Esophagus squamous epithelium (tissue), 5 donors: ENCODE measurements around the gene SLC7A6OS. TPM values are rescaled to one million over a fixed set of nuclear protein-coding genes. Genes with fewer than 3 reads are reported as not detected.

ENCODE experiments used
- DNase-seq: peaks from one replicate; lab custom pipeline; 2025; lab: John Stamatoyannopoulos, UW
- H3K27ac ChIP-seq, 4 donors: fragments of 200-600 bp; sonication (generic); one replicate each; pipeline ENCODE4 v1.5.1; 2016 to 2019; ENCODE audit warnings: mild to moderate bottlenecking in 1 of 4
- H3K27me3 ChIP-seq, 4 donors: fragments of 200-600 bp; sonication (generic); 1 replicate in 3 of 4; 2 replicates in 1 of 4; pipeline versions ENCODE4 v1.5.1 to v1.6.0; 2017 to 2021; ENCODE audit warnings: antibody characterized with exemption in 1 of 4
- H3K36me3 ChIP-seq, 3 donors: fragments of 200-600 bp; sonication (generic); one replicate each; pipeline ENCODE4 v1.5.1; 2016 to 2019
- H3K4me1 ChIP-seq, 3 donors: fragments of 200-600 bp; sonication (generic); one replicate each; pipeline ENCODE4 v1.5.1; 2017 to 2019
- H3K4me3 ChIP-seq, 4 donors: fragments of 200-600 bp; sonication (generic); 1 replicate in 3 of 4; 2 replicates in 1 of 4; pipeline ENCODE4 v1.5.1; 2016 to 2019; ENCODE audit warnings: mild to moderate bottlenecking in 2 of 4, moderate library complexity in 1 of 4
- H3K9me3 ChIP-seq, 3 donors: fragments of 200-600 bp; sonication (generic); one replicate each; pipeline ENCODE4 v1.5.1; 2016 to 2019
- CTCF ChIP-seq, 6 experiments: fragments of 450-650 bp in 4 of 6; fragments of 200-600 bp in 2 of 6; sonication (generic) in 2 of 6; IDR thresholded peaks; one replicate each; pipeline ENCODE4 v1.5.1; 2016 to 2019; ENCODE audit warnings: antibody characterized with exemption in 6 of 6, mild to moderate bottlenecking in 4 of 6, moderate library complexity in 4 of 6
- POLR2A ChIP-seq, 4 donors: fragments of 450-650 bp; IDR thresholded peaks; one replicate each; pipeline ENCODE4 v1.6.1; 2017; ENCODE audit warnings: antibody characterized with exemption in 4 of 4, mild to moderate bottlenecking in 4 of 4, moderate library complexity in 3 of 4
- WGBS, 2 donors: methylation state at CpG; one replicate each; pipeline ENCODE4 v1.1.5; 2018; 5-methylcytosine and 5-hydroxymethylcytosine counted together
- intact Hi-C: fragments of 100-400 bp; cut with DNase I; formaldehyde crosslinking; loops from one replicate; pipeline ENCODE4 v1.15.0; 2022
- total RNA-seq, 4 donors: library from RNA; depleted of rRNA; stranded (reverse); fragments of >200 nt; gene quantifications; one replicate each; pipeline ENCODE4 v1.1.0, GENCODE V29; 2016
- donor health status: DM: yes; HTN: yes; CAD: no.

SLC7A6OS gene
- total RNA-seq, 4 donors from 2014 or later, result 4.5 to 16.2 (median 6.7) TPM

DNA sequence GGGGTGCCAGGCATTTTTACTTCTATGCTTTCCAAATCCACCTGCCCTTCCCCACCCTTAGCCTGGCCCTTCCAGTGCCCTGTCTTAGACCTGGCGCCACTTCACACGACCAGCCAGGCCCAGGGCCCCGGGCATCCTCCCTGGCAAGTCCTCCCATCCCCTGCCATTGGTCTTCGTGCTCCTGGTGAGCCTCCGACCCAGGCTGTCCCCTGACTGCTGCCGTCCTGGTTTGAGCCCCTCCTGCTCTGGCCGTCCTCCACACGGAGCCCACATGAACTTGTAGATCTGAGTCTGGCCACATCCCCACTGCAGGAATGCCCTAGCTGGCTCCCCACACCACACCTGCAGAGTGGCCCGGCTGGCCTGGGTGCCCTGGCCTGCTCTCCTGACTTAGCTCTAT is 44.1 kb upstream of the SLC7A6OS start:
- TF ChIP-seq POLR2A (IDR thresholded peaks at IDR 0.05), result no peak
- no peak for TF ChIP-seq CTCF (IDR thresholded peaks at IDR 0.05)
- whole genome bisulfite sequencing, 2 donors, result 91 to 96% methylated on average over 5 to 9 of the region's 9 CpGs
- H3K4me3 ChIP-seq, result no peak overlapping the region
- peaks cover 0 to 31% (median 0%) of the 10 kb centered on the region in 3 donors for H3K4me1 ChIP-seq
- H3K36me3 ChIP-seq, result peaks cover 16 to 98% (median 26%) of the 10 kb centered on the region in 3 donors
- no peaks in the 10 kb centered on the region for H3K9me3 ChIP-seq
- intact Hi-C loops, result loop anchor here (10.0 kb wide), 1 partner anchor 60 kb away; no protein-coding TSS in a partner anchor
- DNase-seq, result no peak
- H3K27ac ChIP-seq, result no peak overlapping the region
- H3K27me3 ChIP-seq, result no peaks in the 10 kb centered on the region

GRCh38 chr16:68353366-68353765 is 42.6 kb upstream of the SLC7A6OS start:
- peaks cover 16 to 99% (median 34%) of the 10 kb centered on the region in 3 donors for H3K36me3 ChIP-seq
- H3K27ac ChIP-seq, result no peak overlapping the region
- DNase-seq, result no peak
- 60 to 96% methylated on average over 1 to 8 of the region's 13 CpGs for WGBS, 2 donors
- H3K9me3 ChIP-seq, result no peaks in the 10 kb centered on the region
- H3K27me3 ChIP-seq, result no peaks in the 10 kb centered on the region
- peaks cover 0 to 23% (median 0%) of the 10 kb centered on the region in 3 donors for H3K4me1 ChIP-seq
- intact Hi-C loops, result loop anchor here (10.0 kb wide), 1 partner anchor 59 kb away; no protein-coding TSS in a partner anchor
- TF ChIP-seq CTCF (IDR thresholded peaks at IDR 0.05), result no peak
- no peak for TF ChIP-seq POLR2A (IDR thresholded peaks at IDR 0.05)
- no peak overlapping the region for H3K4me3 ChIP-seq

DNA sequence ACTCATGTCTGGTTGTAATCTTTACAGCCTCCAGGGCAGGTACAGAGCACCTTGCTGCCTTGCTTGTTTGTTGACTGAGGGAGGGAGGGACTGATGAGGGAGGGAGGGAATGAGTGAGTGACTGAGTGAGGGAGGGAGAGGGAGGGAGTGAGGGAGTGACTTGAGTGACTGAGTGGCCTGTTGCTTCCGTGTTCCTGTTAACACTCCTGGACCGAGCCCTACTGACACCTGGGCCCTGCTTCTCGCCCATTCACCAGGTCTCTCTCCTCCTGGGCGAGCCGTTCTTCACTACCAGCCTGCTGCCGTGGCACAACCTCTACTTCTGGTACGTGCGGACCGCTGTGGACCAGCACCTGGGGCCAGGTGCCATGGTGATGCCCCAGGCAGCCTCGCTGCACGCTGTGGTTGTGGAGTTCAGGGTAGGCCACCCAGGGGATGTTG is 41.3 kb upstream of the SLC7A6OS start:
- intact Hi-C loops, result loop anchor here (10.0 kb wide), 1 partner anchor 57 kb away; no protein-coding TSS in a partner anchor
- TF ChIP-seq CTCF (IDR thresholded peaks at IDR 0.05) (no peak), POLR2A (IDR thresholded peaks at IDR 0.05) (no peak)
- WGBS, 2 donors, result 85 to 95% methylated on average over 8 to 10 of the region's 11 CpGs
- peaks cover 14 to 100% (median 34%) of the 10 kb centered on the region in 3 donors for H3K36me3 ChIP-seq
- H3K4me1 ChIP-seq, result peaks cover 0 to 14% (median 0%) of the 10 kb centered on the region in 3 donors
- no peak overlapping the region for H3K27ac ChIP-seq
- H3K9me3 ChIP-seq, result no peaks in the 10 kb centered on the region
- no peak for DNase-seq
- no peak overlapping the region for H3K4me3 ChIP-seq
- no peaks in the 10 kb centered on the region for H3K27me3 ChIP-seq

- WGBS, 2 donors, result 81 to 82% methylated on average over 9 to 10 of the region's 11 CpGs
- Histone ChIP-seq H3K4me1 (peaks cover 0 to 10% (median 0%) of the 10 kb centered on the region in 3 donors), H3K4me3 (no peak overlapping the region), H3K27ac (no peak overlapping the region), H3K27me3 (no peaks in the 10 kb centered on the region), H3K9me3 (no peaks in the 10 kb centered on the region), H3K36me3 (peaks cover 10 to 100% (median 34%) of the 10 kb centered on the region in 3 donors)
- no peak for TF ChIP-seq POLR2A (IDR thresholded peaks at IDR 0.05)
- no peak for TF ChIP-seq CTCF (IDR thresholded peaks at IDR 0.05)
- no peak for DNase-seq
- intact Hi-C loops, result loop anchor here (10.0 kb wide), 1 partner anchor 57 kb away; no protein-coding TSS in a partner anchor
These were observed 40.7 kb upstream of the SLC7A6OS start for GRCh38 chr16:68351463-68351862.

DNA sequence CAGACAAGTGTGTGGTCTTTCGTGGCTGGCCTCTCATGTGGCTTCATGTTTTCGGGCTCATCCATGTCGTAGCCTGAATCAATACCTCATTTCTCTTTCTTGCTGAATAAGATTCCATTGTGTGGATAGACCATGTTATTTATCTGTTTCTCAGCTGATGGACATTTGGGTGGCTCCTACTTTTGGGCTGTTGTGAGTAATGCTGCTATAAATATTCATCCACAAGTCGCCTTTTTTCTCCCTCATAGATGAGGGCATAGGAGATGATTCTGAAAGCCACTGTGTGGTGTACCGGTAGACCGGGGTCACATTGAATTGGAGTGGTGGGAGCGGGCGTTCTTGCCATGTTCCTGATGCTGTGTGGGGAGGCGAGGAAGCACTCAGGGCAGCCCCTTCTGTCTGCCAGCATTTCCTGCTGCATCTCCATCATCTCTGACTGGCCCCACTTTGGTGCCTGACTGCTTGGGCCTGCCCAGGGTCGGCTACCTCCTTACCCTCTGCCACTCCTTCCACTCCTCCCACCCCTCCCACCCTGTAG is 40.1 kb upstream of the SLC7A6OS start:
- H3K27me3 ChIP-seq, result no peaks in the 10 kb centered on the region
- no peak for DNase-seq
- 92 to 93% methylated on average over 9 to 10 of the region's 10 CpGs for WGBS, 2 donors
- H3K27ac ChIP-seq, result no peak overlapping the region
- peaks cover 0 to 5% (median 0%) of the 10 kb centered on the region in 3 donors for H3K4me1 ChIP-seq
- H3K9me3 ChIP-seq, result no peaks in the 10 kb centered on the region
- H3K36me3 ChIP-seq, result peaks cover 8 to 100% (median 34%) of the 10 kb centered on the region in 3 donors
- intact Hi-C loops, result loop anchor here (10.0 kb wide), 1 partner anchor 56 kb away; no protein-coding TSS in a partner anchor
- no peak overlapping the region for H3K4me3 ChIP-seq
- no peak for TF ChIP-seq POLR2A (IDR thresholded peaks at IDR 0.05)
- TF ChIP-seq CTCF (IDR thresholded peaks at IDR 0.05), result no peak
